Activated naive CD4-positive, alpha-beta T cell treated with Interleukin-2 at 50 U/mL for 16 hours (primary cell): Measurements from ENCODE around the gene NLRP1.
A peak's percentile ranks its signal among the peaks of the same experiment; 100 is the strongest.

Experiments
- DNase-seq: peaks from one replicate; pipeline ENCODE4 v3.0.0-alpha.2; 2020

The NLRP1 gene

GRCh38 chr17:5511401-5512225 lies 72.7 kb downstream of the NLRP1 start:
- no peak for DNase-seq

GRCh38 chr17:5510771-5511170 lies 73.5 kb downstream of the NLRP1 start:
- DNase-seq = no peak

- no peak for DNase-seq
Measured at GRCh38 chr17:5509482-5509881, 74.8 kb downstream of the NLRP1 start.

GRCh38 chr17:5508810-5509209 lies 75.5 kb downstream of the NLRP1 start:
- DNase-seq = no peak

- no peak for DNase-seq
Measured at GRCh38 chr17:5506307-5506706, 78.0 kb downstream of the NLRP1 start.

- no peak for DNase-seq
Measured at GRCh38 chr17:5502552-5502951, 81.8 kb downstream of the NLRP1 start.

GRCh38 chr17:5501685-5502084 lies 82.6 kb downstream of the NLRP1 start:
- no peak for DNase-seq

GRCh38 chr17:5500589-5501391 lies 83.5 kb downstream of the NLRP1 start:
- peak; percentile 74 for DNase-seq

- DNase-seq = no peak
Measured at GRCh38 chr17:5500247-5500588, 84.1 kb downstream of the NLRP1 start.

GRCh38 chr17:5499476-5500231 lies 84.7 kb downstream of the NLRP1 start:
- DNase-seq = no peak

GRCh38 chr17:5492970-5493369 lies 91.3 kb downstream of the NLRP1 start:
- no peak for DNase-seq

GRCh38 chr17:5488752-5489151 lies 95.6 kb downstream of the NLRP1 start:
- DNase-seq = no peak

- DNase-seq = peak; percentile 97
Measured at GRCh38 chr17:5486206-5487124, 97.8 kb downstream of the NLRP1 start, which contains the start of gene MIS12. MIS12 (plus strand) TSS chr17:5486566; CDS start chr17:5488863, 2,297 bp downstream.

- no peak for DNase-seq
Measured at GRCh38 chr17:5485270-5486205, 98.8 kb downstream of the NLRP1 start, which contains the start of gene DERL2. DERL2 (minus strand) TSS chr17:5486178; CDS start chr17:5486161, 17 bp downstream.

- no peak for DNase-seq
Measured at GRCh38 chr17:5481451-5481850, 102.9 kb downstream of the NLRP1 start.

- no peak for DNase-seq
Measured at GRCh38 chr17:5480962-5481361, 103.3 kb downstream of the NLRP1 start.

GRCh38 chr17:5478992-5479391 lies 105.3 kb downstream of the NLRP1 start:
- no peak for DNase-seq

GRCh38 chr17:5473906-5474305 lies 110.4 kb downstream of the NLRP1 start:
- no peak for DNase-seq

- DNase-seq = no peak
Measured at GRCh38 chr17:5472511-5472910, 111.8 kb downstream of the NLRP1 start.

GRCh38 chr17:5468075-5468473 lies 116.2 kb downstream of the NLRP1 start:
- peak; percentile 40 for DNase-seq

- DNase-seq = no peak
Measured at GRCh38 chr17:5467416-5467815, 116.9 kb downstream of the NLRP1 start.
